ENCODE measurements around the gene PLET1.
"Not testable (repeated sequence)": the region's sequence is repeated elsewhere in the genome, so short reads cannot be mapped to it uniquely, and the experiment has no call there.

PLET1 gene

GRCh38 chr11:112211536-112211935, 49.1 kb downstream of the PLET1 start:
- no peak for DNase-seq (ENCODE audit: low spot score)

- DNase-seq (ENCODE audit: low spot score): no peak
Observed at GRCh38 chr11:112210890-112211289, 49.8 kb downstream of the PLET1 start.

- no peak for DNase-seq (ENCODE audit: low spot score)
Observed at GRCh38 chr11:112206071-112206470, 54.6 kb downstream of the PLET1 start.

- no peak for DNase-seq (ENCODE audit: low spot score)
Observed at GRCh38 chr11:112200252-112200651, 60.4 kb downstream of the PLET1 start.

- DNase-seq (ENCODE audit: low spot score): not testable (repeated sequence)
Observed at GRCh38 chr11:112199101-112199500, 61.6 kb downstream of the PLET1 start.
